ENCODE data around the gene TEX11.
"Not testable (repeated sequence)": the region's sequence is repeated elsewhere in the genome, so short reads cannot be mapped to it uniquely, and the experiment has no call there.

The TEX11 gene

DNA sequence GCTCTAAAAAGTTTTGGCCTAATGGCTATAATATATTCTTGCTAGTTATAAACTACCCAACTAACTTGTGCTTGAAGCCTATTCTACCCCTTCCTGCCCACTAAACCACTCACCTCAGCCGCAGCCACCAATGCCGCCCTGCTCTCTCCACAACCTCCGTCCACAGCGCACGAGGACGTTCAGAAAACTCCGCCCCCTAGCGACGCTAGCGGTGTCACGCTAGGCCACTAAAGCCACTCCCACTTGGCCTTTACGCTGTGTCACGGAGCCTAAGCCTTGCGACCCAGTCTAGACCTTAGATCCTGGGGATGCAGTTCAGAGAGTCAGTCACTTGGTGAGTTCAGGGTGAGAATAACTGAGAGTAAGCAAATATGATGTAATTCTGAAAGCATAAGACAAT lies at the start of gene TEX11:
TEX11 (minus strand) TSS at position 171 of the 400 bp plus-strand sequence. CDS start 922 bp downstream, outside the sequence.
- DNase-seq (ENCODE audit: low spot score): no peak

DNA sequence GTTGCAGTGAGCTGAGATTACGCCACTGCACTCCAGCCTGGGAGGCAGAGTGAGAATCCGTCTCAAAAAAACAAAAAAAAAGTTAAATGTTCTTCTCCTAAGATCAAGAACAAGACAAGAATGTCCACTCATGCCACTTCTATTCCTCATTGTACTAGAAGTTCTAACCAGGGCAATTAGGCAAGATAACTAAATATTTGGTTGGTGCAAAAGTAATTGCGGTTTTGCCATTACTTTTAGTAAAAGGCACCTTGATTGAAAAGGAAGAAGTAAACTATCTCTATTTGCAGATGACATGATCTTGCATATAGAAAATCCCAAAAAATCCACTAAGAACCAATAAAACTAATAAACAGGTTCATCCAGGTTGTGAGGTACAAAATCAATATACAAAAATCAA lies 46.4 kb upstream of the TEX11 start:
- DNase-seq (ENCODE audit: low spot score): no peak

DNA sequence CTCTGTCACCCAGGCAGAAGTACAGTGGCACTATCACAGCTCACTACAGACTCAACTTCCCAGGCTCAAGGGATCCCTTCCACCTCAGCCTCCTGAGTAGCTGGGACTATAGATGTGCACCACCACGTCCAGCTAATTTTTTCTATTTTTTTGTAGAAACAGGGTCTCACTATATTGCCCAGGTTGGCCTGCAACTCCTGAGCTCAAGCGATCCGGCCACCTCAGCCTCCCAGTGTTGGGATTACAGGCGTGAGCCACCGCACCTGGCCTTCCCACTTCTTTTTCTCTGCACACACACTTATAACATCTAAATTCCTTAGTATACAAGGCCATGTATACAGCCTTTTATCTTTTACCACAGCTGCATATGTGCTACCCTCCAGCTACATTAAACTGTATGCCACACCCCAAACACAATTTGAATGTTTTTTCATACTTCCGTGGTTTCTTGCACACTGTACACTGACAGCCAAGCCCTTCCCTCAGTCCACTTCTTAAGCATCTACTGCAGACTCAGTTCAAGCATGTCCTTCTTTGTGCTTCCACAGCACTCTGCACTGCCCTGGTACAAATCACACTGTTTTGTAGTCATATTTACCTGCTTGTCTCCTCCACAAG lies 15.9 kb upstream of the TEX11 start:
- no peak for DNase-seq (ENCODE audit: low spot score)

DNA sequence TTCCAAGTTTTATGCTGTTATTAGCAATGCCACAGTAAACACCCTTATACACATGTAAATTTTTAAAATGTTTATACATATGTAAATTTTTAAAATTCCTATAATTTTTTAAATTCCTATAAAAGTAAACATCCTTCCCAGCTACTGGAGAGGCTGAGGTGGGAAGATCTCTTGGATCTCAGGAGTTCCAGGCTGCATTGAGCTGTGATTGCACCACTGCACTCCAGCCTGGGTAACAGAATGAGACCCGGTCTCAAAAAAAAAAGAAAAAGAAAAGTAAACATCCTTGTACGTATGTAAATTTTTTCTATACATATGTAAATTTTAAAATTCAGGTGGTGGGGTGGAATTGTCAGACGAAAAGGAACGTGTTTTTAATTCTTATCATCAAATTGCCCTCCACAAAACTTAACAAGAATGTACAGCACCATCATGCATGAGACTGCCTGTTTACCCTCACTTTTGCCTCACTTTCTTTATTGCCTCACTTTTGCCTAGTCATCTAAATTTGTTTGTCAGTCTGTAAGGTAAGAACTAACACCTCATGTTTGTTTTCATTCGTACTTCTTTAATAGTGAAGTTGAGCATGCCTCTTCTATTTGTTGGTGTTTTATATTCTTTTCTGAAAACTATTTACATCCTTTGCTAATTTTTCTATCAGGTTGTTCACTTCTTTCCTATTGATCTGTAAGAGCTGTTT lies 14.4 kb upstream of the TEX11 start:
- no peak for DNase-seq (ENCODE audit: low spot score)

DNA sequence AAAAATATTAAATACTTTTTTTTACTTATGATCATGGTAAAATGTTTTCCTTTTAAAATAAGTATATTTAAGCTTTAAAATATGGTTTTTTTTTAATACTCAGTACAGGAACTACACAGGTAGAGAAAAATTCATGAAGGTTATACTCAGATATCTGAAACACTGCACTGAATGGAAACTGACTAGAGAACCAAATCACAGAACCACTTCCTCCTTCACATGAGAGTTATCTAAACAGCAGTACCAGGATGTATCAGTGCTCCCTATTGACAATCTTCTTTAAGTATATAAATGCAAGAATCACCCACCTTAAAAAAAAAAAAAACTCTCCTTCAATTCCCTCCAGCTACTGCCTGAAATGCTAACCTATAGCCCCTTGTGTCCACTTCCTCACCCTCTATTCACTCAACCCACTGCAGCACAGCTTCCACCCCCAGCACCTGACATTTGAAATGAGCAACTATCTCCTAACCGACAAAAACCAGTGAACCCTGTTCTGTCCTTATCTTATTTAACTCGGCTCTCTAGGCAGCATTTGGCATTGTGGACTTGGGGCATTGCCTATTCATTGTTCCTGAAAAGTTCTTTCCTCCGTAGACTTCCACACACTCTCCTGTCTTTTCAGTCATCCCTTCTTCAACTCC lies 13.3 kb upstream of the TEX11 start:
- DNase-seq (ENCODE audit: low spot score): no peak

DNA sequence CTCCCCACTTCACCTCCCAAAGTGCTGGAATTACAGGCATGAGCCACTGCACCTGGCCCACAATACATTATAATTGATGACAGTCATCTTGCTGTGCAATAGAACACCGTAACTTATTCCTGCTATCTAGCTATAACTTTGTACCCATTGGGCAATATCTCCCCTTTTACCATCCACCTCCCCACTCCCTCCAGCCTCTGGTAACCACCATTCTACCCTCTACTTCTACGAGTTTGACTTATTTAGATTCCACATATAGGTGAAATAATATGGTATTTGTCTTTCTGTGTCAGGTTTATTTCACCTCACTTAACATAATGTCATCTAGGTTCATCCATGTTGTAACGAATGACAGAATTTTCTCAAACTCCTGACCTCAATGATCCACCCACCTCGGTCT lies 8.2 kb upstream of the TEX11 start:
- DNase-seq (ENCODE audit: low spot score): no peak

DNA sequence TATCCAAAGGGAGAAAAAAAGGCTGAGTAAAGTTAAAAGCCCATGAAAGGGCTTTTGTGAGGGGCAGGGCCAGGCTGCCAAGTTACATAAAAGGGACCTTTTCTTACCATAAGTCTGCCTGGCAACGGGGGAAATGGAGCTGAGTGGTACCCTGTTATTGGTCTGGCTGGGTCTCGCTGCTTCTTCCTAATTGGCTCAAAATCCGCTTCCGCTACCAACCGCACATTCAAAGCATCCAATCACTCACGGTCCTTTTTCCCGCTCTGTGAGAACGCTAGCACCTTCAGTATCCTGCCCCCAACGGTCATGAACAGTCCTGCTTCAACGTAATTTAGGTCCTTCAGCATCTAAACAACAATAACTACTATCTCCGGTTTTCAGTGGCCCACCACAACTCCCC lies 611 bp downstream of the TEX11 start:
- no peak for DNase-seq (ENCODE audit: low spot score)

DNA sequence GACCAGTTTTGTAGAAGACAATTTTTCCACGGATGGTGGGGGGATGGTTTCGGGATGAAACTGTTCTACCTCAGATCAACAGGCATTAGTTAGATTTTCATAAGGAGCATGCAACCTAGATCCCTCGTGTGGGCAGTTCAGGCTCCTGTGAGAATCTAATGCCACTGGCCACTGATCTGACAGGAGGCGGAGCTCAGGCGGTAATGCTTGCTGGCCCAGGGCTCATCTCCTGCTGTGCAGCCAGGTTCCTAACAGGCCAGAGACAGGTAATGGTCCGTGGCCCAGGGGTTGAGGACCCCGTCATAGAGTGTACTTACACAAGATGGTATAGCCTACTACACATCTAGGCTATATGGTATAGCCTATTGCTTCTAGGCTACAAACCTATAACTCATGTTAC lies 7.0 kb downstream of the TEX11 start:
- no peak for DNase-seq (ENCODE audit: low spot score)

DNA sequence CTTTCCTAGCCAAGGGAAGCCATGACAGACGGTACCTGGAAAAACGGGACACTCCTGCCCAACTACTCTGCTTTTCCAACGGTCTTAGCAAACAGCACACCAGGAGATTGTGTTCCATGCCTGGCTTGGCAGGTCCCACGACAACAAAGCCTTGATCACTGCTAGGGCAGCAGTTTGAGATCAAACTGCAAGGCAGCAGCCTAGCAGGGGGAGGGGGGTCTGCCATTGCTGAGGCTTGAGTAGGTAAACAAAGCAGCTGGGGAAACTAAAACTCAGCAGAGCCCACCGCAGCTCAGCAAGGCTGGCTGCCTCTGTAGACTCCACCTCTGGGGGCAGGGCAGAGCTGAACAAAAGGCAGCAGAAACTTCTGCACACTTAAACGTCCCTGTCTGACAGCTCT lies 18.1 kb downstream of the TEX11 start:
- DNase-seq (ENCODE audit: low spot score): not testable (repeated sequence)

DNA sequence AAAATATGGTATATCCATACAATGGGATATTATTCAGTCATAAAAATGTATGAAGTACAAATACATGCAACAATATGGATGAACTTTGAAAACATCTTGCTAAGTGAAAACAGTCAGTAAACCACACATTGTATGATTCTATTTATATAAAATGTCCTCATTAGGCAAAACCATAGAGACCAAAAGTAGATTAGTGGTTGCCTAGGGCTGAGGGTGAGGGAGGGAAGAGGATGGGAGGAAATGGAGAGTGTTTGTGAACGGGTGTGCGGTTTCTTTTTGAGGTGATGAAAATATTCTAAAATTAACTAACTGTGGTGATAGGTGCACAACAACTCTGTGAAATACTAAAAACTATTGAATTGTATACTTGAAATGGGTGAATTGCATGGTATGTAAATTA lies 29.6 kb downstream of the TEX11 start:
- no peak for DNase-seq (ENCODE audit: low spot score)

DNA sequence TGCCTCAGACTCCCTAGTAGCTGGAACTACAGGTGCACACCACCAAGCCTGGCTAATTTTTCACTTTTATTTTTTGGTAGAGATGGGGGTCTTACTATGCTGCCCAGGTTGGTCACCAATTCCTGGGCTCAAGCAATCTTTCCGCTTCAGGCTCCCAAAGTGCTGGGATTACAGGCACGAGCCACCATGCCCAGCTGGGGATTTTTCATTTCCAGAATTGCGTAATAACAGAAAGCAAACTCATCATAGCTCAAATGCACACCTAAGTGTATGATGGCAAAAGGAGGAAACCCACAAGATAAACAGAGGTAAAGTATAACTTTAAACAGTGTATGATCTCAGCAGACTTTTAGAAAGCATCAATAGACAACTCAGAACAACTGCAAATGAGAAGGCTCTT lies 56.2 kb downstream of the TEX11 start:
- no peak for DNase-seq (ENCODE audit: low spot score)

DNA sequence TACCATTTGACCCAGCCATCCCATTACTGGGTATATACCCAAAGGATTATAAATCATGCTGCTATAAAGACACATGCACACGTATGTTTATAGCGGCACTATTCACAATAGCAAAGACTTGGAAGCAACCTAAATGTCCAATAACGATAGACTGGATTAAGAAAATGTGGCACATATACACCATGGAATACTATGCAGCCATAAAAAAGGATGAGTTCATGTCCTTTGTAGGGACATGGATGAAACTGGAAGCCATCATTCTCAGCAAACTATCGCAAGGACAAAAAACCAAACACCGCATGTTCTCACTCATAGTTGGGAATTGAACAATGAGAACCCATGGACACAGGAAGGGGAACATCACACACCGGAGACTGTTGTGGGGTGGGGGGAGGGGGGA lies 64.4 kb downstream of the TEX11 start:
- DNase-seq (ENCODE audit: low spot score): not testable (repeated sequence)

DNA sequence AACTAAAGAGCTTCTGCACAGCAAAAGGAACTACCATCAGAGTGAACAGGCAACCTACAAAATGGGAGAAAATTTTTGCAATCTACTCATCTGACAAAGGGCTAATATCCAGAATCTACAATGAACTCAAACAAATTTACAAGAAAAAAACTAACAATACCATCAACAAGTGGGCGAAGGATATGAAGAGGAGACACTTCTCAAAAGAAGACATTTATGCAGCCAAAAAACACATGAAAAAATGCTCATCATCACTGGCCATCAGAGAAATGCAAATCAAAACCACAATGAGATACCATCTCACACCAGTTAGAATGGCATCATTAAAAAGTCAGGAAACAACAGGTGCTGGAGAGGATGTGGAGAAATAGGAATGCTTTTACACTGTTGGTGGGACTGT lies 64.9 kb downstream of the TEX11 start:
- not testable (repeated sequence) for DNase-seq (ENCODE audit: low spot score)

DNA sequence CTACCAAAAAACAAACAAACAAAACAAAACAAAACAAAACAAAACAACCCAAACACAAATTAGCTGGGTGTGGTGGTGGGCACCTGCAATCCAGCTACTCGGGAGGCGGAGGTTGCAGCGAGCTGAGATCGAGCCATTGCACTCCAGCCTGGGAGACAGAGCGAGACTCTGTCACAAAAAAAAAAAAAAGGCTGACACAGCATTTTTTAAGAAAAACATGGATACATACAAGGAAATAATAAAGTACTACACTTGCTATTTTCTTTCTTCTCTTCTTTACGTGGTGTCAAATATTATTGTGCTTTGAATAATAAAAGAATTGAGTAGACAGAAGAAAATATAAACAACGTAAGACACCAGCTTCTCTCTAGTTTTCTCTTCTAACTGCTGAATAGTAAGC lies 73.9 kb downstream of the TEX11 start:
- DNase-seq (ENCODE audit: low spot score): no peak

DNA sequence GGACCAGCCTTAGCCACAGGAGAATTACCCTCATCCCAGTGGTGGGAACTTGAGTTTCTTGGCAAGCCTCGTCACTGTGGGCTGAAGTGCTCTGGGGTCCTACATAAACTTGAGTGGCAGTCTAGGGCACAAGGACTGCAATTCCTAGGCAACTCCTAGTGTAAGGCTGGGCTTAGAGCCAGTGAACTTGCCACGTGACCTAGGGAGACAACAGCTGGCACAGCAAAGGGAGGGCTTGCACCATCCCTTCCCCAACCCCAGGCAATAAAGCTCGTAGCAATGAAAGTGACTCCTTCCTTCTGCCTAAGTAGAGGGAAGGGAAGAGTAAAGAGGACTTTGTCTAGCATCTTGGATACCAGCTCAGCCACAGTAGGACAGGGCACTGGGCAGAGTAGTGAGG lies 81.8 kb downstream of the TEX11 start:
- DNase-seq (ENCODE audit: low spot score): no peak

DNA sequence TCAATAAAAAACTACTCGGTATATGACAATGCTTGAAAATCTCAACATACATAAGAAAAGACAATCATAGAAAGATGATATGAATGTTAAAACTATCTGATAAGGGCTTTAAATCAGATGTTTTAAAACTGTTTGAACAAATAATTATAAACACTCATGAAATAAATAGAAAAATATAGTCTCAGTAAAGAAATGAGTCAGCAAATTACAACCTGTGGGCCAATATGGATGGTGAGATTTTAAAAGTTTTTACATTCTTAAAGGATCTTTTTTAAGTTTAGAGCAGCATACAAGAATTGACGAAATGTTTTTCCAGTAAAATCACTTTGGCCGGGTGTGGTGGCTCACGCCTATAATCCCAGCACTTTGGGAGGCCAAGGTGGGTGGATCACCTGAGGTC lies 83.1 kb downstream of the TEX11 start:
- DNase-seq (ENCODE audit: low spot score): no peak

DNA sequence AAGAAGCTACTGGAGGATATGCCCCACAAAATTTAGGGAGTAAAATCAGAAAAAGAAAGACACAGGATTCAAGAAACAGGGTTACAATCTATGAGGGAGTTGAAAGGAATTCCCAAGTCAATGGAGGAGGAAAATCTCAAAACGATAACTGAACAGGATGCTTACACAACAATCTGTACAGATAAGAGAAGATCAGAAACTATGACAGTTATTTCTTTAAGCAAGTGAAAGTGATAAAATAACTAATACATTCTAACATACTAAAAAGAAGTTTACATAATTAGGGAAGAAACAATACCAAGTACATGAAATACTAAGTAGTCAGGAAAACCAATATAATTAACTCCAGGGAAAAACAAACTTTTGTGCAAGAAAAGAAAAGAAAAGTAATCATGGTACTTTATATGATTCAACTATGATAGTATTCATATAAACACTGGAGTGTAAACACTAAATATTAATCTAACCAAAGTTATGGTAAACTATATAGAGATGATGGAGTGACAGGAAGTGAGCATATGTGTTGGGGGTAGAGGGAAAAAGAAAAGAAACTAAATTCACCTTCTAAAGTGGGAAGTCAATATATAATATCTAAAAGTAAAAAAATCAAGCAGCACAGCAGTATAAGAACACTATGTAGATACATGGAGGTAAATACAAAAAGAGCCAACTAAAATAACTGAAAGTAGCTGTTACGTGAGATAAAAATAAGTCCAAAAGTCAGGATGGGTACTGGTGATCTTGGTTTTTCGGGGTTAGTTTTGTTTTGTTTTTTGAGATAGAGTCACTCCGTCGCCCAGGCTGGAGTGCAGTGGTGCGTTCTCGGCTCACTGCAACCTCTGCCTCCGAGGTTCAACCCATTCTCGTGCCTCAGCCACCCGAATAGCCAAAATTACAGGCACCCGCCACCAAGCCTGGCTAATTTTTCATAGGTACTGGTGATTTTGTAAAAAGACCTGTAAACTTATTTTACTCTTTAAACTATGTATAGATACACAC lies 99.3 kb downstream of the TEX11 start:
- no peak for DNase-seq (ENCODE audit: low spot score)

DNA sequence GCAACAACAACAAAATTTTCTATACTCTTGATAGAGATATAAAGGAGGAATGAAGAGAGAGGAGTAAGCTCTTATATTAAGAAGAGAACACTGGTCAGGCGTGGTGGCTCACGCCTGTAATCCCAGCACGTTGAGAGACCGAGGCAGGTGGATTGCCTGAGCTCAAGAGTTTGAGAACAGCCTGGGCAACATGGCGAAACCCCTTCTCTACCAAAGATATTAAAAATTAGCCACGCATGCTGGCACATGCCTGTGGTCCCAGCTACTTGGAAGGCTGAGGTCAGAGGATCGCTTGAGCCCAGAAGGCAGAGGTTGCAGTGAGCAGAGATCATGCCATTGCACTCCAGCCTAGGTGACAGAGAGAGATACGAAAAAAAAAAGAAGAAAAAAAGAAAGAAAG lies 102.4 kb downstream of the TEX11 start:
- DNase-seq (ENCODE audit: low spot score): no peak

DNA sequence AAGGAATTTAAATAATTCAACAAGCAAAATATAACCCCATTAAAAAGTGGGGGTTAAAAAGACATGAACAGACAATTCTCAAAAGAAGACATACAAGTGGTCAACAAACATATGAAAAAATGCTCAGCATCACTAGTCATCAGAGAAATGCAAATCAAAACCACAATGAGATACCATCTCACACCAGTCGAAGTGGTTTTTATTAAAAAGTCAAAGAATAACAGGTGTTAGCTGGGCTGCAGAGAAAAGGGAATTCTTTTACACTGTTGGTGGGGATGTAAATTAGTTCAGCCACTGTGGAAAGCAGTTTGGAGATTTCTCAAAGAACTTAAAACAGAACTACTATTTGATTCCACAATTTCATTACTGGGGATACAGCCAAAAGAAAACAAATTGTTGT lies 111.8 kb downstream of the TEX11 start:
- not testable (repeated sequence) for DNase-seq (ENCODE audit: low spot score)

DNA sequence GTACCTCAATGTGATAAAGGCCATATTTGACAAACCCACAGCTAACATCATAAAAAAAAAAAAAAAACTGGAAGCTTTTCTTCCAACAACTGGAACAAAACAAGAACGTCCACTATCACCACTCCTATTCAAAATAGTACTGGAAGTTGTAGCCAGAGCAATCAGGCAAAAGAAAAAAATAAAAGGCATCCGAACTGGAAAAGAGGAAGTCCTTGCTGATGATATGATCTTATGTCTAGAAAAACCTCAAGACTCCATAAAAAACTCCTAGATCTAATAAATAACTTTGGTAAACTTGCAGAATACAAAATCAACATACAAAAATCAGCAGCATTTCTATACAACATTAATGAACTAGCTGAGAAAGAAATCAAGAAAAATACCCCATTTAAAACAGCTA lies 134.3 kb downstream of the TEX11 start:
- no peak for DNase-seq (ENCODE audit: low spot score)

DNA sequence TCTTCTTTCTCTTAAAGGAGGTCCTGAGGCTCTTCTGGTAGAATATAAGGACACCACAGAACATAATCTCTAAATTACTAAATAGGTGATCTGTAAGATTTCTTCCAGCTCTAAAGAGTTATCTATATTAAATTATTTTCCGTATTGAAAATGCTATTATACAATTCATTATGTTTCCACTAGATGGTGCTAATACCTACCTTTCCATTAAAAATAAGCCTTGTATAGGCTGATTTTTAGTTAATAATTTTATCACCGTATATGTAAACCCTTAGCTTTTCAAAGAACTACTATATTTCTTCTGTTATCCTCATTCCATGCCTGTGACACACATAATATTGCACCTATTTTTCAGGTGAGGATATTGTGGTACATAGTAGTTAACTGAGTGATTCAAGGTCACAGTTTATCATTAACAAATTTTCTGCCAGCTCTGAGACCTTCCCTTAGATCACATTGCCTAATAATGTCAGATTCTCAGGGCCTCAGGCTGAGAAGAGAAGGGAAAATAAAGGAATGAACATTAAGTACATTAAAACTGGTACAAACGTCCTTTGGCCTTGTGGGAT lies 138.8 kb downstream of the TEX11 start:
- DNase-seq (ENCODE audit: low spot score): peak; percentile 35

DNA sequence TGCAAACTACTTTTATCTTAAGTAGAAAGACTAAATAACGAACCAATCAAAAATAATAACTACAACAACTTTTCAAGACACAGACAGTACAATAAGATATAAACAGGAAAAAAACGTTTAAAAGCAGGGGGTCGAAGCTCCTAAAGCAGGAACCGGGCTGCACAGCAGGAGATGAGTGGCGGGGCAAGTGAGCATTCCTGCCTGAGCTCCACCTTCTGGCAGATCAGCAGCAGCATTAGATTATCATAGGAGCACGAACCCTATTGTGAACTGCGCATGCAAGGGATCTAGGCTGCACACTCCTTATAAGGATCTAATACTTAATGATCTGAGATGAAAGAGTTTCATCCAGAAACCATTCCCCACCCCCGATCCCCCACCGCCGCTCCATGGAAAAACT lies 146.2 kb downstream of the TEX11 start:
- no peak for DNase-seq (ENCODE audit: low spot score)

Data from kidney capillary endothelial cell (primary cell).